Loucy (cell line): ENCODE measurements around the gene DNAH14.

Experiments
- H2AFZ ChIP-seq: fragments of 200-600 bp; sonication (generic); 2 replicates; pipeline ENCODE4 v1.6.0; 2016; ENCODE audit warnings: antibody characterized with exemption, mild to moderate bottlenecking, low read length, moderate library complexity
- H3F3A ChIP-seq: fragments of 200-600 bp; 2 replicates; pipeline ENCODE4 v1.6.0; 2016; ENCODE audit warnings: antibody characterized with exemption, low read depth, mild to moderate bottlenecking
- H3K27me3 ChIP-seq: fragments of 200-600 bp; sonication (generic); 2 replicates; pipeline ENCODE4 v1.6.1; 2014; ENCODE audit warnings: low read length, mild to moderate bottlenecking; ENCODE audit not compliant: insufficient read depth, poor library complexity, severe bottlenecking
- H3K36me3 ChIP-seq: fragments of 200-600 bp; sonication (generic); 2 replicates; pipeline ENCODE4 v1.6.1; 2016; ENCODE audit warnings: low read length; ENCODE audit not compliant: insufficient read depth
- H3K4me1 ChIP-seq: fragments of 200-600 bp; sonication (generic); 2 replicates; pipeline ENCODE4 v1.5.1; 2014; ENCODE audit warnings: low read length, mild to moderate bottlenecking; ENCODE audit not compliant: insufficient read depth, poor library complexity, severe bottlenecking
- H3K4me2 ChIP-seq: fragments of 200-600 bp; sonication (generic); 2 replicates; pipeline ENCODE4 v1.6.0; 2014; ENCODE audit warnings: antibody characterized with exemption, low read length, low read depth, mild to moderate bottlenecking; ENCODE audit not compliant: poor library complexity, severe bottlenecking
- H3K4me3 ChIP-seq: fragments of 200-600 bp; sonication (generic); 2 replicates; pipeline ENCODE4 v1.5.1; 2014; ENCODE audit warnings: low read length, mild to moderate bottlenecking, mixed read lengths; ENCODE audit not compliant: poor library complexity, severe bottlenecking
- H3K79me2 ChIP-seq: fragments of 200-600 bp; sonication (generic); 2 replicates; pipeline ENCODE4 v1.6.1; 2014; ENCODE audit warnings: low read length; ENCODE audit not compliant: insufficient read depth
- H3K9ac ChIP-seq: fragments of 200-600 bp; sonication (generic); 2 replicates; pipeline ENCODE4 v1.6.0; 2014; ENCODE audit warnings: mild to moderate bottlenecking, low read depth, low read length, moderate library complexity; ENCODE audit not compliant: poor library complexity, severe bottlenecking
- H3K9me2 ChIP-seq: fragments of 200-600 bp; sonication (generic); replicated peaks from 2 replicates; pipeline ENCODE4 v1.6.1; 2016; ENCODE audit warnings: low read depth, low read length, mixed read lengths
- H3K9me3 ChIP-seq: fragments of 200-600 bp; sonication (generic); 2 replicates; pipeline ENCODE4 v1.6.1; 2014; ENCODE audit warnings: mild to moderate bottlenecking, antibody characterized with exemption, low read length, low read depth; ENCODE audit not compliant: insufficient read depth
- H4K20me1 ChIP-seq: fragments of 200-600 bp; sonication (generic); 2 replicates; pipeline ENCODE4 v1.6.0; 2014; ENCODE audit warnings: antibody characterized with exemption, low read length, mild to moderate bottlenecking; ENCODE audit not compliant: insufficient read depth, poor library complexity, severe bottlenecking
- CTCF ChIP-seq: fragments of 200-600 bp; sonication (generic); conservative IDR thresholded peaks from 2 replicates; pipeline ENCODE4 v1.5.1; 2014; ENCODE audit warnings: mild to moderate bottlenecking, antibody characterized with exemption, low read length
- EZH2phosphoT487 ChIP-seq: fragments of 200-600 bp; IDR thresholded peaks from 2 replicates; pipeline ENCODE4 v1.6.1; 2018; ENCODE audit warnings: antibody characterized with exemption, mild to moderate bottlenecking, moderate library complexity, borderline replicate concordance

DNAH14 gene

GRCh38 chr1:224957696-224958095, 28.2 kb downstream of the DNAH14 start:
- H3K4me2 ChIP-seq, result no peak overlapping the region
- H3K79me2 ChIP-seq, result no peaks in the 10 kb centered on the region
- no peaks in the 10 kb centered on the region for H3K27me3 ChIP-seq
- TF ChIP-seq CTCF (no peak), EZH2phosphoT487 (no peak)
- H3K9me3 ChIP-seq, result no peaks in the 10 kb centered on the region
- no peak overlapping the region for H2AFZ ChIP-seq
- H3K4me3 ChIP-seq, result no peak overlapping the region
- H3K9ac ChIP-seq, result no peak overlapping the region
- H3K9me2 ChIP-seq, result no peaks in the 10 kb centered on the region
- H3K4me1 ChIP-seq, result peaks cover 8% of the 10 kb centered on the region
- no peaks in the 10 kb centered on the region for H3F3A ChIP-seq
- H3K36me3 ChIP-seq, result peaks cover 36% of the 10 kb centered on the region
- no peaks in the 10 kb centered on the region for H4K20me1 ChIP-seq

- H3K9me2 ChIP-seq, result no peaks in the 10 kb centered on the region
- TF ChIP-seq CTCF (no peak), EZH2phosphoT487 (no peak)
- no peak overlapping the region for H2AFZ ChIP-seq
- H3K4me1 ChIP-seq, result peaks cover 8% of the 10 kb centered on the region
- H3K27me3 ChIP-seq, result no peaks in the 10 kb centered on the region
- no peaks in the 10 kb centered on the region for H3K79me2 ChIP-seq
- no peak overlapping the region for H3K4me3 ChIP-seq
- no peak overlapping the region for H3K9ac ChIP-seq
- no peaks in the 10 kb centered on the region for H4K20me1 ChIP-seq
- H3K4me2 ChIP-seq, result no peak overlapping the region
- H3F3A ChIP-seq, result no peaks in the 10 kb centered on the region
- H3K36me3 ChIP-seq, result peaks cover 37% of the 10 kb centered on the region
- no peaks in the 10 kb centered on the region for H3K9me3 ChIP-seq
These were observed 29.0 kb downstream of the DNAH14 start for GRCh38 chr1:224958490-224958889.

GRCh38 chr1:224959115-224959514, 29.6 kb downstream of the DNAH14 start:
- TF ChIP-seq EZH2phosphoT487 (no peak), CTCF (no peak)
- H3K36me3 ChIP-seq, result peaks cover 42% of the 10 kb centered on the region
- H3K4me1 ChIP-seq, result peaks cover 8% of the 10 kb centered on the region
- no peaks in the 10 kb centered on the region for H3K27me3 ChIP-seq
- no peak overlapping the region for H3K4me2 ChIP-seq
- no peak overlapping the region for H2AFZ ChIP-seq
- H3K9ac ChIP-seq, result no peak overlapping the region
- H3F3A ChIP-seq, result no peaks in the 10 kb centered on the region
- H3K4me3 ChIP-seq, result no peak overlapping the region
- H3K9me3 ChIP-seq, result no peaks in the 10 kb centered on the region
- H3K79me2 ChIP-seq, result no peaks in the 10 kb centered on the region
- H3K9me2 ChIP-seq, result no peaks in the 10 kb centered on the region
- no peaks in the 10 kb centered on the region for H4K20me1 ChIP-seq
